ENCODE results near the gene TP53INP2. TPM values are rescaled to one million over a fixed set of nuclear protein-coding genes. Genes with fewer than 3 reads are reported as not detected.

Gene TP53INP2
- total and polyA plus RNA-seq, 9 of the 15 experiments (the other 6 are each of a cell fraction or from before 2014, with no cell fraction given) = 0.43 to 5.0 (median 1.3) TPM

DNA sequence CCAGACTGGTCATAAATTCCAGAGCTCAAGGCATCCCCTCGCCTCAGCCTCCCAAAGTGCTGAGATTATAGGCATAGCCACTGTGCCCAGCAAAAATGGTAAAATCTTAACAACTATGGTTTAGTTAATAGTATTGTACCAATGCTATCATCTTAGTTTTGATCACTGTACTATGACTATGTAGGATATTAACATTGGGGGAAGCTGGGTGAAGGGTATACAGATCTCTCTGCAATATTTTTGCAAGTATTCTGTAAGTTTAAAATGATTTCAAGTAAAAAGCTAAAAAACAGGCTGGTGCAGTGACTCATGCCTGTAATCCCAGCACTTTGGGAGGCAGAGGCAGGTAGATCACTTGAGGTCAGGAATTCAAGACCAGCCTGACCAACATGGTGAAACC is 35.0 kb upstream of the TP53INP2 start:
- H3K79me2 ChIP-seq (ENCODE audit: control insufficient read depth, insufficient read depth, low read length) = peaks cover 12% of the 10 kb centered on the region; the same call in 2 of the 3 replicates
- H3K27me3 ChIP-seq (ENCODE audit: control insufficient read depth in 2 of 2, insufficient read depth in 2 of 2, low read length in 2 of 2) = no peaks in the 10 kb centered on the region
- H3K27ac ChIP-seq (ENCODE audit: extremely low read depth, low read depth, low read length) = no peak overlapping the region
- DNase-seq (ENCODE audit: extremely low read depth in 1 of 4, low spot score in 3 of 4) = no peak
- H3K4me1 ChIP-seq (replicated peaks in 1 of 2; ENCODE audit: control insufficient read depth in 2 of 2, insufficient read depth in 2 of 2, low read length in 2 of 2) = no peaks in the 10 kb centered on the region; a peak in 1 of 5 replicates
- 94% methylated on average over 1 of the region's 1 CpG for WGBS (ENCODE audit: insufficient coverage, low coverage, missing lambda C conversion rate)
- in situ Hi-C loops (cut with MboI) (no loop called here), intact Hi-C loops (cut with micrococcal nuclease) (no loop called here)
- no TSS peak for BruUV-seq (replicated peaks)
- POLR2A ChIA-PET = interaction anchor here (0.5 to 0.7 kb wide), 2 partner anchors 8 to 14 kb away, joined by 3 read pairs; partner anchors contain the start of gene PIGU
- H3K9me3 ChIP-seq (replicated peaks; ENCODE audit: control insufficient read depth, insufficient read depth, low read depth, low read length) = no peaks in the 10 kb centered on the region
- no peak overlapping the region for H3K9ac ChIP-seq (ENCODE audit: insufficient read depth in 1 of 2, low read depth in 2 of 2, low read length in 2 of 2)
- H2AFZ ChIP-seq (ENCODE audit: low read depth, low read length) = no peak overlapping the region
- no peaks in the 10 kb centered on the region for H3K9me1 ChIP-seq (ENCODE audit: control insufficient read depth, insufficient read depth, low read length)
- CTCF ChIA-PET (ENCODE audit: low intra/inter-chr PET ratio) = no interaction called here
- no peak overlapping the region for H3K4me2 ChIP-seq (ENCODE audit: insufficient read depth, low read length)
- ATAC-seq = no peak
- no peak for FAIRE-seq
- no peaks in the 10 kb centered on the region for H3K36me3 ChIP-seq (ENCODE audit: control insufficient read depth, insufficient read depth, low read length)
- no peak for TF ChIP-seq MTF1 (CRISPR knock-in tag; IDR thresholded peaks at IDR 0.05; ENCODE audit: borderline replicate concordance)
- TF ChIP-seq, protein P1, sequence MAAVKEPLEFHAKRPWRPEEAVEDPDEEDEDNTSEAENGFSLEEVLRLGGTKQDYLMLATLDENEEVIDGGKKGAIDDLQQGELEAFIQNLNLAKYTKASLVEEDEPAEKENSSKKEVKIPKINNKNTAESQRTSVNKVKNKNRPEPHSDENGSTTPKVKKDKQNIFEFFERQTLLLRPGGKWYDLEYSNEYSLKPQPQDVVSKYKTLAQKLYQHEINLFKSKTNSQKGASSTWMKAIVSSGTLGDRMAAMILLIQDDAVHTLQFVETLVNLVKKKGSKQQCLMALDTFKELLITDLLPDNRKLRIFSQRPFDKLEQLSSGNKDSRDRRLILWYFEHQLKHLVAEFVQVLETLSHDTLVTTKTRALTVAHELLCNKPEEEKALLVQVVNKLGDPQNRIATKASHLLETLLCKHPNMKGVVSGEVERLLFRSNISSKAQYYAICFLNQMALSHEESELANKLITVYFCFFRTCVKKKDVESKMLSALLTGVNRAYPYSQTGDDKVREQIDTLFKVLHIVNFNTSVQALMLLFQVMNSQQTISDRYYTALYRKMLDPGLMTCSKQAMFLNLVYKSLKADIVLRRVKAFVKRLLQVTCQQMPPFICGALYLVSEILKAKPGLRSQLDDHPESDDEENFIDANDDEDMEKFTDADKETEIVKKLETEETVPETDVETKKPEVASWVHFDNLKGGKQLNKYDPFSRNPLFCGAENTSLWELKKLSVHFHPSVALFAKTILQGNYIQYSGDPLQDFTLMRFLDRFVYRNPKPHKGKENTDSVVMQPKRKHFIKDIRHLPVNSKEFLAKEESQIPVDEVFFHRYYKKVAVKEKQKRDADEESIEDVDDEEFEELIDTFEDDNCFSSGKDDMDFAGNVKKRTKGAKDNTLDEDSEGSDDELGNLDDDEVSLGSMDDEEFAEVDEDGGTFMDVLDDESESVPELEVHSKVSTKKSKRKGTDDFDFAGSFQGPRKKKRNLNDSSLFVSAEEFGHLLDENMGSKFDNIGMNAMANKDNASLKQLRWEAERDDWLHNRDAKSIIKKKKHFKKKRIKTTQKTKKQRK (IDR thresholded peaks at IDR 0.05; ENCODE audit: borderline replicate concordance, low read depth, low read length) = no peak
- no peak for TF ChIP-seq ZNF316 (IDR thresholded peaks at IDR 0.05)
- TF ChIP-seq ZNF778 (CRISPR knock-in tag; IDR thresholded peaks at IDR 0.05) = no peak
- no peak overlapping the region for H3K4me3 ChIP-seq
- H4K20me1 ChIP-seq (replicated peaks; ENCODE audit: control insufficient read depth, insufficient read depth, low read length) = no peaks in the 10 kb centered on the region
